ENCODE results near the gene GSC2.

The GSC2 gene

GRCh38 chr22:19118329-19118880, 31.7 kb downstream of the GSC2 start:
- no peak for DNase-seq

- no peak for DNase-seq
Observed at GRCh38 chr22:19117111-19117512, 33.0 kb downstream of the GSC2 start.

- DNase-seq, result no peak
Observed at GRCh38 chr22:19115628-19116027, 34.5 kb downstream of the GSC2 start.

- DNase-seq, result no peak
Observed at GRCh38 chr22:19114984-19115552, 35.0 kb downstream of the GSC2 start.

GRCh38 chr22:19113429-19113828, 36.7 kb downstream of the GSC2 start:
- DNase-seq, result no peak

GRCh38 chr22:19111584-19111983, 38.5 kb downstream of the GSC2 start:
- DNase-seq, result no peak

- no peak for DNase-seq
Observed at GRCh38 chr22:19111140-19111539, 39.0 kb downstream of the GSC2 start.

GRCh38 chr22:19110646-19111045, 39.4 kb downstream of the GSC2 start:
- no peak for DNase-seq

GRCh38 chr22:19110064-19110458, 40.0 kb downstream of the GSC2 start:
- no peak for DNase-seq

- DNase-seq, result no peak
Observed at GRCh38 chr22:19109198-19110063, 40.7 kb downstream of the GSC2 start.

GRCh38 chr22:19108807-19109197, 41.3 kb downstream of the GSC2 start:
- no peak for DNase-seq

GRCh38 chr22:19107730-19108074, 42.4 kb downstream of the GSC2 start:
- no peak for DNase-seq

GRCh38 chr22:19106886-19107729, 43.0 kb downstream of the GSC2 start:
- DNase-seq, result no peak

GRCh38 chr22:19105867-19106802, 44.0 kb downstream of the GSC2 start:
- DNase-seq, result peak in 1 of 2 experiments; percentile 31

GRCh38 chr22:19105456-19105855, 44.6 kb downstream of the GSC2 start:
- DNase-seq, result no peak

GRCh38 chr22:19103880-19104821, 45.9 kb downstream of the GSC2 start:
- DNase-seq, result no peak

- DNase-seq, result no peak
Observed at GRCh38 chr22:19098157-19098556, 51.9 kb downstream of the GSC2 start.

- peak; percentile 52 to 77 for DNase-seq
Observed at GRCh38 chr22:19097518-19097917, 52.6 kb downstream of the GSC2 start.
